ENCODE measurements around the gene GARIN5A.

Gene GARIN5A

GRCh38 chr19:50508843-50509190 lies 32.2 kb upstream of the GARIN5A start:
- DNase-seq (ENCODE audit: low read depth, low spot score), result no peak

- DNase-seq (ENCODE audit: low read depth, low spot score), result no peak
These were observed 30.7 kb upstream of the GARIN5A start for GRCh38 chr19:50507376-50507775.

- no peak for DNase-seq (ENCODE audit: low read depth, low spot score)
These were observed 30.1 kb upstream of the GARIN5A start for GRCh38 chr19:50506700-50507099.

GRCh38 chr19:50505856-50506611 lies 29.4 kb upstream of the GARIN5A start:
- no peak for DNase-seq (ENCODE audit: low read depth, low spot score)

- DNase-seq (ENCODE audit: low read depth, low spot score), result no peak
These were observed 25.2 kb upstream of the GARIN5A start for GRCh38 chr19:50501568-50502475.

- no peak for DNase-seq (ENCODE audit: low read depth, low spot score)
These were observed 24.5 kb upstream of the GARIN5A start for GRCh38 chr19:50501186-50501567.

- no peak for DNase-seq (ENCODE audit: low read depth, low spot score)
These were observed 24.1 kb upstream of the GARIN5A start for GRCh38 chr19:50500753-50501151.

GRCh38 chr19:50500060-50500752 lies 23.6 kb upstream of the GARIN5A start:
- no peak for DNase-seq (ENCODE audit: low read depth, low spot score)

- DNase-seq (ENCODE audit: low read depth, low spot score), result no peak
These were observed 21.8 kb upstream of the GARIN5A start for GRCh38 chr19:50498219-50499056.

- no peak for DNase-seq (ENCODE audit: low read depth, low spot score)
These were observed 20.4 kb upstream of the GARIN5A start for GRCh38 chr19:50497022-50497405.

- no peak for DNase-seq (ENCODE audit: low read depth, low spot score)
These were observed 19.8 kb upstream of the GARIN5A start for GRCh38 chr19:50496189-50497021.

GRCh38 chr19:50495020-50495531 lies 18.4 kb upstream of the GARIN5A start:
- no peak for DNase-seq (ENCODE audit: low read depth, low spot score)

- no peak for DNase-seq (ENCODE audit: low read depth, low spot score)
These were observed 17.8 kb upstream of the GARIN5A start for GRCh38 chr19:50494186-50495019.

GRCh38 chr19:50493171-50493570 lies 16.5 kb upstream of the GARIN5A start:
- no peak for DNase-seq (ENCODE audit: low read depth, low spot score)

GRCh38 chr19:50492303-50493052 lies 15.8 kb upstream of the GARIN5A start:
- no peak for DNase-seq (ENCODE audit: low read depth, low spot score)

GRCh38 chr19:50490991-50491472 lies 14.4 kb upstream of the GARIN5A start:
- DNase-seq (ENCODE audit: low read depth, low spot score), result no peak

- DNase-seq (ENCODE audit: low read depth, low spot score), result no peak
These were observed 13.8 kb upstream of the GARIN5A start for GRCh38 chr19:50490411-50490811.

GRCh38 chr19:50489461-50490011 lies 12.9 kb upstream of the GARIN5A start:
- DNase-seq (ENCODE audit: low read depth, low spot score), result no peak
